GM19395 (cell line): Measurements from ENCODE around the gene NT5C3B.
A peak's percentile ranks its signal among the peaks of the same experiment; 100 is the strongest.
"Not testable (repeated sequence)": the region's sequence is repeated elsewhere in the genome, so short reads cannot be mapped to it uniquely, and the experiment has no call there.

Experiments
- ATAC-seq: cut with Tn5 transposase; IDR thresholded peaks from one replicate; pipeline ENCODE4 v1.9.1; 2021; ENCODE audit warnings: mild to moderate bottlenecking, moderate library complexity; ENCODE audit not compliant: unreplicated experiment

The NT5C3B gene

GRCh38 chr17:41840781-41841180 is 4.7 kb upstream of the NT5C3B start:
- not testable (repeated sequence) for ATAC-seq

- ATAC-seq, result not testable (repeated sequence)
These were observed 3.4 kb upstream of the NT5C3B start for GRCh38 chr17:41839448-41839847.

GRCh38 chr17:41837761-41838538 is 1.9 kb upstream of the NT5C3B start, which contains the start of gene KLHL10:
Gene KLHL10, plus strand, starts transcription at chr17:41837825. Its CDS starts 108 bp downstream, at chr17:41837933.
- ATAC-seq, result no peak

GRCh38 chr17:41836550-41837196 is 641 bp upstream of the NT5C3B start:
- no peak for ATAC-seq

GRCh38 chr17:41835214-41835799 is 725 bp downstream of the NT5C3B start:
- peak; percentile 38 for ATAC-seq

GRCh38 chr17:41829961-41830360 is 6.1 kb downstream of the NT5C3B start:
- ATAC-seq, result not testable (repeated sequence)

- no peak for ATAC-seq
These were observed 10.7 kb downstream of the NT5C3B start for GRCh38 chr17:41825175-41825845.

- no peak for ATAC-seq
These were observed 11.9 kb downstream of the NT5C3B start for GRCh38 chr17:41824086-41824485.

- ATAC-seq, result no peak
These were observed 12.5 kb downstream of the NT5C3B start for GRCh38 chr17:41823580-41823979.

- no peak for ATAC-seq
These were observed 12.9 kb downstream of the NT5C3B start for GRCh38 chr17:41823141-41823524.

- no peak for ATAC-seq
These were observed 13.6 kb downstream of the NT5C3B start for GRCh38 chr17:41822216-41823140.

- ATAC-seq, result no peak
These were observed 14.3 kb downstream of the NT5C3B start for GRCh38 chr17:41821776-41822175.

- no peak for ATAC-seq
These were observed 18.0 kb downstream of the NT5C3B start for GRCh38 chr17:41818024-41818423.

GRCh38 chr17:41816637-41817320 is 19.3 kb downstream of the NT5C3B start:
- ATAC-seq, result no peak

GRCh38 chr17:41814195-41814594 is 21.8 kb downstream of the NT5C3B start:
- ATAC-seq, result no peak

- no peak for ATAC-seq
These were observed 22.3 kb downstream of the NT5C3B start for GRCh38 chr17:41813699-41814124.

GRCh38 chr17:41813152-41813680 is 22.8 kb downstream of the NT5C3B start:
- ATAC-seq, result no peak

GRCh38 chr17:41812381-41813151 is 23.5 kb downstream of the NT5C3B start, which contains the start of gene FKBP10:
Gene FKBP10, plus strand, starts transcription at chr17:41813004. Its CDS starts 31 bp downstream, at chr17:41813035.
- no peak for ATAC-seq
